GM19467 (cell line): ENCODE results near the gene PRSS36.
"Not testable (repeated sequence)": the region's sequence is repeated elsewhere in the genome, so short reads cannot be mapped to it uniquely, and the experiment has no call there.

Experiments used
- ATAC-seq: cut with Tn5 transposase; IDR thresholded peaks from one replicate; pipeline ENCODE4 v1.9.1; 2021; ENCODE audit warnings: mild to moderate bottlenecking, moderate library complexity; ENCODE audit not compliant: unreplicated experiment

PRSS36 gene

GRCh38 chr16:31184888-31185287 lies 35.0 kb upstream of the PRSS36 start:
- no peak for ATAC-seq

GRCh38 chr16:31183432-31184428 lies 33.9 kb upstream of the PRSS36 start:
- ATAC-seq = no peak

- ATAC-seq = no peak
These were observed 32.5 kb upstream of the PRSS36 start for GRCh38 chr16:31182391-31182790.

- no peak for ATAC-seq
These were observed 31.4 kb upstream of the PRSS36 start for GRCh38 chr16:31181102-31181830.

- peak; percentile 49 for ATAC-seq
These were observed 30.0 kb upstream of the PRSS36 start, which contains the start of gene FUS for GRCh38 chr16:31179747-31180459. FUS (plus strand) TSS chr16:31180139; CDS start chr16:31180215, 76 bp downstream.

- no peak for ATAC-seq
These were observed 29.4 kb upstream of the PRSS36 start for GRCh38 chr16:31179219-31179746.

- no peak for ATAC-seq
These were observed 27.3 kb upstream of the PRSS36 start for GRCh38 chr16:31177136-31177535.

- not testable (repeated sequence) for ATAC-seq
These were observed 20.2 kb upstream of the PRSS36 start for GRCh38 chr16:31170048-31170447.

GRCh38 chr16:31168848-31169247 lies 19.0 kb upstream of the PRSS36 start:
- ATAC-seq = no peak

- ATAC-seq = no peak
These were observed 17.4 kb upstream of the PRSS36 start for GRCh38 chr16:31167315-31167714.

GRCh38 chr16:31157136-31157535 lies 7.3 kb upstream of the PRSS36 start:
- ATAC-seq = no peak

- ATAC-seq = not testable (repeated sequence)
These were observed 1.1 kb upstream of the PRSS36 start for GRCh38 chr16:31150976-31151375.

- ATAC-seq = no peak
These were observed 534 bp downstream of the PRSS36 start for GRCh38 chr16:31149332-31149731.

GRCh38 chr16:31148896-31149295 lies 970 bp downstream of the PRSS36 start:
- ATAC-seq = no peak

GRCh38 chr16:31148281-31148728 lies 1.6 kb downstream of the PRSS36 start:
- ATAC-seq = no peak

GRCh38 chr16:31147574-31147973 lies 2.3 kb downstream of the PRSS36 start:
- no peak for ATAC-seq

GRCh38 chr16:31145398-31145990 lies 4.4 kb downstream of the PRSS36 start:
- ATAC-seq = no peak

GRCh38 chr16:31144418-31144817 lies 5.4 kb downstream of the PRSS36 start:
- ATAC-seq = not testable (repeated sequence)

- ATAC-seq = no peak
These were observed 6.1 kb downstream of the PRSS36 start for GRCh38 chr16:31143694-31144148.

- no peak for ATAC-seq
These were observed 6.7 kb downstream of the PRSS36 start for GRCh38 chr16:31143011-31143693.
